H9 (cell line): ENCODE measurements around the gene KTN1. TPM values are rescaled to one million over a fixed set of nuclear protein-coding genes. Genes with fewer than 3 reads are reported as not detected.

Experiments used
- DNase-seq: peaks from one replicate; pipeline ENCODE4 v3.0.0-alpha.2; 2017
- H2AFZ ChIP-seq: one replicate; pipeline ENCODE4 v1.6.1; 2013; ENCODE audit warnings: mild to moderate bottlenecking, low read length, control low read depth, moderate library complexity
- H2AK5ac ChIP-seq: 2 replicates; pipeline ENCODE4 v1.6.1; 2013; ENCODE audit warnings: low read length, control low read depth, mixed read lengths; ENCODE audit not compliant: insufficient read length
- H2BK120ac ChIP-seq: one replicate; pipeline ENCODE4 v1.6.1; 2013; ENCODE audit warnings: low read depth, mild to moderate bottlenecking, low read length, control low read depth, inconsistent platforms; ENCODE audit not compliant: poor library complexity, severe bottlenecking
- H2BK12ac ChIP-seq: 2 replicates; pipeline ENCODE4 v1.6.1; 2013; ENCODE audit warnings: low read length, control low read depth, mixed read lengths, low read depth; ENCODE audit not compliant: insufficient read length
- H2BK15ac ChIP-seq: 2 replicates; pipeline ENCODE4 v1.6.1; 2013; ENCODE audit warnings: low read depth, low read length, control low read depth
- H2BK20ac ChIP-seq: one replicate; pipeline ENCODE4 v1.6.1; 2013; ENCODE audit warnings: low read depth, mild to moderate bottlenecking, low read length, control low read depth, inconsistent platforms; ENCODE audit not compliant: poor library complexity, severe bottlenecking
- H2BK5ac ChIP-seq: 2 replicates; pipeline ENCODE4 v1.6.1; 2013; ENCODE audit warnings: low read length, control low read depth, mixed read lengths; ENCODE audit not compliant: insufficient read length
- H3K14ac ChIP-seq: 2 replicates; pipeline ENCODE4 v1.6.1; 2013; ENCODE audit warnings: low read length, control low read depth; ENCODE audit not compliant: insufficient read depth
- H3K18ac ChIP-seq: 2 replicates; pipeline ENCODE4 v1.6.1; 2013; ENCODE audit warnings: low read depth, mild to moderate bottlenecking, mixed read lengths, low read length, control low read depth; ENCODE audit not compliant: insufficient read length
- H3K23ac ChIP-seq: 2 replicates; pipeline ENCODE4 v1.6.1; 2013; ENCODE audit warnings: low read length, control low read depth, mixed read lengths, low read depth; ENCODE audit not compliant: insufficient read length
- H3K23me2 ChIP-seq: 2 replicates; pipeline ENCODE4 v1.6.1; 2013; ENCODE audit warnings: low read depth, mild to moderate bottlenecking, mixed read lengths, low read length, control low read depth; ENCODE audit not compliant: insufficient read length, poor library complexity, severe bottlenecking
- H3K27ac ChIP-seq: 2 replicates; pipeline ENCODE4 v1.5.1; 2013; ENCODE audit warnings: low read length, control low read depth, mixed read lengths, low read depth; ENCODE audit not compliant: insufficient read length
- H3K27me3 ChIP-seq: 2 replicates; pipeline ENCODE4 v1.6.1; 2013; ENCODE audit warnings: low read length, control low read depth, inconsistent platforms; ENCODE audit not compliant: insufficient read depth
- H3K4ac ChIP-seq: 2 replicates; pipeline ENCODE4 v1.6.1; 2013; ENCODE audit warnings: low read depth, mild to moderate bottlenecking, control low read depth, inconsistent platforms, low read length, moderate library complexity
- H3K4me1 ChIP-seq: 2 replicates; pipeline ENCODE4 v1.6.1; 2013; ENCODE audit warnings: low read length, control low read depth, inconsistent platforms; ENCODE audit not compliant: insufficient read depth
- H3K4me2 ChIP-seq: 2 replicates; pipeline ENCODE4 v1.6.1; 2013; ENCODE audit warnings: low read length, control low read depth, mixed read lengths; ENCODE audit not compliant: insufficient read length, insufficient read depth
- H3K56ac ChIP-seq: 2 replicates; pipeline ENCODE4 v1.6.1; 2013; ENCODE audit warnings: low read depth, mild to moderate bottlenecking, mixed read lengths, low read length, control low read depth; ENCODE audit not compliant: insufficient read length
- H3K79me1 ChIP-seq: 2 replicates; pipeline ENCODE4 v1.6.1; 2013; ENCODE audit warnings: low read depth, mild to moderate bottlenecking, moderate library complexity, low read length, control low read depth, inconsistent platforms; ENCODE audit not compliant: insufficient read depth, poor library complexity, severe bottlenecking
- H3K79me2 ChIP-seq: 2 replicates; pipeline ENCODE4 v1.6.1; 2013; ENCODE audit warnings: low read length, control low read depth, inconsistent platforms; ENCODE audit not compliant: insufficient read depth
- H3K9ac ChIP-seq: 2 replicates; pipeline ENCODE4 v1.6.1; 2013; ENCODE audit warnings: low read length, control low read depth, mixed read lengths; ENCODE audit not compliant: insufficient read length; ENCODE audit errors: extremely low read depth
- H3K9me3 ChIP-seq: one replicate; pipeline ENCODE4 v1.6.1; 2013; ENCODE audit warnings: low read depth, low read length, inconsistent platforms; ENCODE audit not compliant: control insufficient read depth
- H3T11ph ChIP-seq: one replicate; pipeline ENCODE4 v1.6.1; 2013; ENCODE audit warnings: mild to moderate bottlenecking, low read length, control low read depth, inconsistent platforms
- H4K20me1 ChIP-seq: one replicate; pipeline ENCODE4 v1.6.1; 2013; ENCODE audit not compliant: control insufficient read depth, insufficient read length, insufficient read depth
- H4K5ac ChIP-seq: 2 replicates; pipeline ENCODE4 v1.6.1; 2013; ENCODE audit warnings: low read depth, mild to moderate bottlenecking, mixed read lengths, low read length, control low read depth; ENCODE audit not compliant: insufficient read length
- H4K8ac ChIP-seq: replicated peaks from 2 replicates; pipeline ENCODE4 v1.6.1; 2013; ENCODE audit warnings: low read length, control low read depth, mixed read lengths, low read depth; ENCODE audit not compliant: insufficient read length
- H4K91ac ChIP-seq: 2 replicates; pipeline ENCODE4 v1.6.1; 2013; ENCODE audit warnings: low read depth, mild to moderate bottlenecking, moderate library complexity, mixed read lengths, low read length, control low read depth; ENCODE audit not compliant: insufficient read length
- H3K27ac Mint-ChIP-seq, 3 experiments: 2 replicates in 2 of 3; 3 replicates in 1 of 3; pipeline ENCODE4 v1.8.0; 2020 to 2021; ENCODE audit warnings: mixed read lengths in 3 of 3, mild to moderate bottlenecking in 1 of 3, moderate library complexity in 1 of 3
- H3K27me3 Mint-ChIP-seq: 2 replicates; pipeline ENCODE4 v1.8.0; 2021; ENCODE audit warnings: low read depth, mild to moderate bottlenecking, moderate library complexity, mixed read lengths
- H3K36me3 Mint-ChIP-seq, 3 experiments: 2 replicates in 2 of 3; 3 replicates in 1 of 3; pipeline ENCODE4 v1.8.0; 2020 to 2021; ENCODE audit warnings: low read depth in 3 of 3, mixed read lengths in 3 of 3; ENCODE audit not compliant: insufficient read depth in 1 of 3
- H3K4me1 Mint-ChIP-seq, 2 experiments: 2 replicates each; pipeline ENCODE4 v1.8.0; 2020; ENCODE audit warnings: mixed read lengths in 2 of 2
- H3K4me3 Mint-ChIP-seq, 2 experiments: 2 replicates in 1 of 2; 3 replicates in 1 of 2; pipeline ENCODE4 v1.8.0; 2020 to 2021; ENCODE audit warnings: mild to moderate bottlenecking in 2 of 2, mixed read lengths in 2 of 2, moderate library complexity in 1 of 2
- H3K9me3 Mint-ChIP-seq, 2 experiments: 2 replicates in 1 of 2; 3 replicates in 1 of 2; pipeline ENCODE4 v1.8.0; 2020; ENCODE audit warnings: mild to moderate bottlenecking in 2 of 2, mixed read lengths in 2 of 2, moderate library complexity in 1 of 2
- WGBS: extraction: QIAGEN DNeasy Blood & Tissue Kit; methylation state at CpG from one replicate; pipeline ENCODE4 v1.1.7; 2013; ENCODE audit warnings: missing lambda C conversion rate, low lambda C conversion rate, mixed read lengths; ENCODE audit not compliant: insufficient read length; ENCODE audit errors: extremely low coverage; 5-methylcytosine and 5-hydroxymethylcytosine counted together
- total RNA-seq: library from RNA; stranded (reverse); gene quantifications from 2 replicates; pipeline ENCODE4 v1.2.1, GENCODE V29; 2021
- TF ChIP-seq, protein P1 (sequence below): fragments of 200-600 bp; sonication (generic); conservative IDR thresholded peaks from 3 replicates; pipeline ENCODE4 v1.8.0; 2021; ENCODE audit warnings: antibody characterized with exemption, mild to moderate bottlenecking

The KTN1 gene
- total RNA-seq, 1 experiment from 2014 or later = 128 TPM

GRCh38 chr14:55546212-55546874 lies 33.7 kb upstream of the KTN1 start:
- no peak overlapping the region for H4K8ac ChIP-seq
- no peak overlapping the region for H3K14ac ChIP-seq
- no peak overlapping the region for H4K5ac ChIP-seq
- no peak for DNase-seq
- H3K56ac ChIP-seq = no peak overlapping the region
- H2BK20ac ChIP-seq = no peak overlapping the region
- H3K27ac ChIP-seq = no peak overlapping the region
- no peak overlapping the region for H2BK12ac ChIP-seq
- no peak overlapping the region for H2AK5ac ChIP-seq
- H4K20me1 ChIP-seq = no peaks in the 10 kb centered on the region
- no peak overlapping the region for H3K4ac ChIP-seq
- H4K91ac ChIP-seq = no peak overlapping the region
- Mint-ChIP-seq H3K9me3 (no peaks in the 10 kb centered on the region), H3K4me3 (no peak overlapping the region), H3K27ac (no peak overlapping the region), H3K36me3 (no peaks in the 10 kb centered on the region), H3K4me1 (no peaks in the 10 kb centered on the region), H3K27me3 (no peaks in the 10 kb centered on the region)
- H3K23ac ChIP-seq = no peak overlapping the region
- TF ChIP-seq, protein P1, sequence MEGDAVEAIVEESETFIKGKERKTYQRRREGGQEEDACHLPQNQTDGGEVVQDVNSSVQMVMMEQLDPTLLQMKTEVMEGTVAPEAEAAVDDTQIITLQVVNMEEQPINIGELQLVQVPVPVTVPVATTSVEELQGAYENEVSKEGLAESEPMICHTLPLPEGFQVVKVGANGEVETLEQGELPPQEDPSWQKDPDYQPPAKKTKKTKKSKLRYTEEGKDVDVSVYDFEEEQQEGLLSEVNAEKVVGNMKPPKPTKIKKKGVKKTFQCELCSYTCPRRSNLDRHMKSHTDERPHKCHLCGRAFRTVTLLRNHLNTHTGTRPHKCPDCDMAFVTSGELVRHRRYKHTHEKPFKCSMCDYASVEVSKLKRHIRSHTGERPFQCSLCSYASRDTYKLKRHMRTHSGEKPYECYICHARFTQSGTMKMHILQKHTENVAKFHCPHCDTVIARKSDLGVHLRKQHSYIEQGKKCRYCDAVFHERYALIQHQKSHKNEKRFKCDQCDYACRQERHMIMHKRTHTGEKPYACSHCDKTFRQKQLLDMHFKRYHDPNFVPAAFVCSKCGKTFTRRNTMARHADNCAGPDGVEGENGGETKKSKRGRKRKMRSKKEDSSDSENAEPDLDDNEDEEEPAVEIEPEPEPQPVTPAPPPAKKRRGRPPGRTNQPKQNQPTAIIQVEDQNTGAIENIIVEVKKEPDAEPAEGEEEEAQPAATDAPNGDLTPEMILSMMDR = no peak
- no peaks in the 10 kb centered on the region for H3K23me2 ChIP-seq
- no peak overlapping the region for H2AFZ ChIP-seq
- no peaks in the 10 kb centered on the region for H3K79me1 ChIP-seq
- H3K9ac ChIP-seq = no peak overlapping the region
- H2BK15ac ChIP-seq = no peak overlapping the region
- no peaks in the 10 kb centered on the region for H3K4me1 ChIP-seq
- no peak overlapping the region for H3K18ac ChIP-seq
- H2BK120ac ChIP-seq = no peak overlapping the region
- no peaks in the 10 kb centered on the region for H3K27me3 ChIP-seq
- H3K9me3 ChIP-seq = no peaks in the 10 kb centered on the region
- H3K79me2 ChIP-seq = no peaks in the 10 kb centered on the region
- no CpG with 5 or more reads among the region's 3 CpGs for WGBS
- no peak overlapping the region for H3T11ph ChIP-seq
- H2BK5ac ChIP-seq = no peak overlapping the region
- no peak overlapping the region for H3K4me2 ChIP-seq
